ENCODE measurements around the gene CD38. TPM values are rescaled to one million over a fixed set of nuclear protein-coding genes. Genes with fewer than 3 reads are reported as not detected.

The CD38 gene
- total RNA-seq, 2 experiments from 2014 or later = 88.8 to 93.4 TPM

DNA sequence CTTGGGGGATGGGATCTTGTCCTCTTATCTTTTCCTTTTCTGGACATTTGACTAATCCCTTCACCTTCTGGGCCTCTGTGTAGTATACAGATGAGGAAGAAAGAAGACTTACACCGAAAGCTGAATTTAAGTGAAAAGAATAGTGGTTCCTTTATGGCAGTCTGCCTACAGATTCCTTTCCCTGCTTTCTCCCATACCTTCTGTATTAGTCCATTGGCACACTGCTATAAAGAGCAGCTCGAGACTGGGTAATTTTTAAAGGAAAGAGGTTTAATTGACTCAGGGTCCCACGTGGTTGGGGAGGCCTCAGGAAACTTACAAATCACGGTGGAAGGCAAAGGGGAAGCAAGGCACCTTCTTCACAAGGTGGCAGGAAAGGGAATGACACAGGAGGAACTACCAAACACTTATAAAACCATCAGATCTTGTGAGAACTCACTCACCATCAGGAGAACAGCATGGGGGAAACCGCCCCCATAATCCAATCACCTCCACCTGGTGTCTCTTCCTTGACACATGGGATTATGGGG is 34.0 kb upstream of the CD38 start:
- POLR2A ChIA-PET = interaction anchor here (1.0 kb wide), 1 partner anchor 12 kb away, joined by 4 read pairs; no protein-coding TSS in a partner anchor
- H3K4me3 Mint-ChIP-seq = no peak overlapping the region
- peaks cover 25% of the 10 kb centered on the region for H3K36me3 Mint-ChIP-seq (ENCODE audit: low read depth)
- H3K4me1 Mint-ChIP-seq (ENCODE audit: low read depth) = peaks cover 23% of the 10 kb centered on the region
- ATAC-seq = no peak
- no peaks in the 10 kb centered on the region for H3K27me3 Mint-ChIP-seq (ENCODE audit: low read depth)
- CTCF ChIA-PET = interaction anchor here (1.4 kb wide), 1 partner anchor 12 kb away, joined by 10 read pairs; no protein-coding TSS in a partner anchor
- H3K27ac Mint-ChIP-seq = no peak overlapping the region
- H3K9me3 Mint-ChIP-seq (ENCODE audit: insufficient read depth) = peaks cover 37% of the 10 kb centered on the region
- no peak for DNase-seq

DNA sequence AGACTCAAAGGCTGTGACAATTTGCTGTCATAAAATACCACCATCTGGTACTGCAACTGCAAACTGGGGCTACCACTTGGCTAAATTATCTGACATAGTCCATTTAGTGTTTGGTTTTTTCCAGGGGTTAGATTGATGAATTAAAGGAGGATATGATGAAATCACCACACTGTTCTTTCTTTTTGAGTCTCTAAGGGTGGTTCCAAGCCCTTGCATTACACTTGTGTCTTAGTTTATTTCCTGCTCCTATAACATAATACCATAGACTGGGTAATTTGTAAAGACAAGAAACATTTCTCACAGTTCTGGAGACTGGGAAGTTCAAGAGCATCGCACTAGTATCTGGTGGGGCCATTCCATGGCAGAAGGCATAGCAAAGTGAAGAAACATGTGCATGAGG is 32.0 kb upstream of the CD38 start:
- Mint-ChIP-seq H3K27ac (no peak overlapping the region), H3K4me3 (no peak overlapping the region), H3K27me3 (ENCODE audit: low read depth) (no peaks in the 10 kb centered on the region), H3K4me1 (ENCODE audit: low read depth) (peaks cover 21% of the 10 kb centered on the region), H3K36me3 (ENCODE audit: low read depth) (peaks cover 22% of the 10 kb centered on the region), H3K9me3 (ENCODE audit: insufficient read depth) (peaks cover 30% of the 10 kb centered on the region)
- no peak for ATAC-seq
- ChIA-PET CTCF (no interaction called here), POLR2A (no interaction called here)
- no peak for DNase-seq

DNA sequence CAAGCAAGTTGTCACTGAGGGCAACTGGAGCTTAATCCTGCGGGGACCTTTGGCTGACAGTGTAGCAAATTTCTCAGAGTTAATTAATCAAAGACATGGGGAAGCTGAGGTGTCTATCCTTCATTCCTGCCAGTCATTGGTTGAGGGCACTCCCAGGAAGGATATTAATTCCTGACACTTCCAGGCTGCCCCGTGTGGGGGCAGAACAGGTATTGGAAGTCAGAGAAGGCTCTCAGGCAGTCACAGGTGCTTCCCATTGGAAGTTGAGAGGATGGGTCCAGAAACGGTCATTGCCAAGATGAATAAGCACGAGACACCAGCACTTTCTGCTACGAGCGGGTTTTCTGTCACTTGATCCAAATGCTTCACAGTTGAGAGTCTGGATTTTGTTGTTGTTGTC is 29.1 kb upstream of the CD38 start:
- Mint-ChIP-seq H3K4me3 (no peak overlapping the region), H3K4me1 (ENCODE audit: low read depth) (peaks cover 29% of the 10 kb centered on the region), H3K36me3 (ENCODE audit: low read depth) (peaks cover 19% of the 10 kb centered on the region), H3K9me3 (ENCODE audit: insufficient read depth) (peaks cover 16% of the 10 kb centered on the region), H3K27ac (no peak overlapping the region), H3K27me3 (ENCODE audit: low read depth) (no peaks in the 10 kb centered on the region)
- no peak for ATAC-seq
- CTCF ChIA-PET = interaction anchor here (1.2 kb wide), 1 partner anchor 56 kb away, joined by 3 read pairs; no protein-coding TSS in a partner anchor
- POLR2A ChIA-PET = no interaction called here
- no peak for DNase-seq

DNA sequence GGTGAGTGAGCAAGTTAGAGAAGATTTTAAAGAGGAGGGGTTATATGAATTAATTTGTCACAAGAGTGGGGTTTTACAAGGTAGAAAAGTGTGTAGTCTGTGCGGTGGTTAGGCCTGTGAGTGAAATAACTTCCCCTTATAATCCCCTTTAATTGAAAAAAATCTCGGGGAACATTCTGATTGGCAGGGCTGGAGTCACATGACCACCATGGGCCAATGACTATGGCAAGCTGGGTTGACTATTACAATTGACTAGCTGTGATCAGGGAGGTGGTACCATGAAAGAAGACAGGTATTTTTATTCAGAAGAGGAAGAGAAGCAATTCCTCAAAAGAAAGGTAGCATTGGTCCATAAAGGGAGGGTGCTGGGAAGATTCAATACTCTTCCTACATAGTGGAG is 27.0 kb upstream of the CD38 start:
- no peak for ATAC-seq
- ChIA-PET POLR2A (no interaction called here), CTCF (no interaction called here)

DNA sequence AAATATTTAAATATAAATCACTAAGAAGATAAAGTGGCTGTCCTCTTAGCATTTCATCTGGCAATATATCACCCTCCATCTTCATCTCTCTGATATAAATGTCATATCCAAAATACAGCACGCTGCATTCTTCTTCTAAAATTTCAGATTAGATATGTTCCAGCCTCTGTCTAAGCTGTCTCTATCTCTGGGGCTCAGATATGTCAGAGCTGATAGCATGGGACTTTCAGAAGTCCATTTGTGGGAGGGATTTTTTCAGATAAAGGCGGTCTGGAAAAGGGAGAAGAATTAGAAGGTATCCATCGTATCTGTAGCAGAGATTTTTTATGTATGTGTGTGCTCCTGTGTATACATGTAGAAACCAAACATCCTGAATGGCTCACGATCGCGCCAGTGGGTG is 25.0 kb upstream of the CD38 start:
- no peak for ATAC-seq
- Mint-ChIP-seq H3K36me3 (ENCODE audit: low read depth) (peaks cover 5% of the 10 kb centered on the region), H3K27ac (peak overlapping the region; percentile 89), H3K4me1 (ENCODE audit: low read depth) (peaks cover 48% of the 10 kb centered on the region), H3K9me3 (ENCODE audit: insufficient read depth) (no peaks in the 10 kb centered on the region), H3K4me3 (no peak overlapping the region), H3K27me3 (ENCODE audit: low read depth) (no peaks in the 10 kb centered on the region)
- no peak for DNase-seq
- ChIA-PET POLR2A (no interaction called here), CTCF (interaction anchor here (1.6 to 2.4 kb wide), 4 partner anchors 10 to 203 kb away, joined by 4 to 12 read pairs (median 7); no protein-coding TSS in a partner anchor)

More for the DNA sequence above, 27.0 kb upstream of the CD38 start:
- peaks cover 7% of the 10 kb centered on the region for H3K9me3 Mint-ChIP-seq (ENCODE audit: insufficient read depth)
- peaks cover 46% of the 10 kb centered on the region for H3K4me1 Mint-ChIP-seq (ENCODE audit: low read depth)
- no peak for DNase-seq
- no peak overlapping the region for H3K4me3 Mint-ChIP-seq
- H3K27ac Mint-ChIP-seq = no peak overlapping the region
- H3K27me3 Mint-ChIP-seq (ENCODE audit: low read depth) = no peaks in the 10 kb centered on the region
- H3K36me3 Mint-ChIP-seq (ENCODE audit: low read depth) = peaks cover 7% of the 10 kb centered on the region

DNA sequence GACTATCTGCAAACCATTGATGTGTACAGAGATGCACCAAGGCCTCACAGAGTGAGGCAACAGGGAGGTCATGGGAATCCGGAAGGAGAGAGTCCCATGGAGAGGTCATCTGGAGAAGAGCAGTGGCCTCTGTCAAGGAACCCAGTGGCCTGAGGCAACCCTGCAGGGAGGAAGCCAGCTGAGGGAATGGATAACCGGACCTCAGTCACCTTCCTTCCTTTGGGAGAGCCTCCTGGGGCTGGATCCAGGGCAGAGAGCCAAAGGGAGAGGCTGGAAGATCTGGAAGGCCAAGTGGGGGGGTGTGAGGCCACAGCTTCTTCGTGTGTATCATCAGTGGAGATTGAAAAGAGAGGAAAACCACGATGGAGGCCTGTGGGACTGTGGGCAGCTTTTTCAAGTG is 24.3 kb upstream of the CD38 start:
- H3K27me3 Mint-ChIP-seq (ENCODE audit: low read depth) = no peaks in the 10 kb centered on the region
- H3K36me3 Mint-ChIP-seq (ENCODE audit: low read depth) = peaks cover 10% of the 10 kb centered on the region
- POLR2A ChIA-PET = interaction anchor here (1.6 kb wide), 1 partner anchor 13 kb away, joined by 9 read pairs; no protein-coding TSS in a partner anchor
- CTCF ChIA-PET = interaction anchor here (0.7 to 6.3 kb wide), 13 partner anchors 10 to 512 kb away, joined by 3 to 82 read pairs (median 9); partner anchors contain the start of gene CD38
- peak overlapping the region; percentile 89 for H3K27ac Mint-ChIP-seq
- H3K9me3 Mint-ChIP-seq (ENCODE audit: insufficient read depth) = no peaks in the 10 kb centered on the region
- H3K4me3 Mint-ChIP-seq = peak overlapping the region; percentile 55
- H3K4me1 Mint-ChIP-seq (ENCODE audit: low read depth) = peaks cover 53% of the 10 kb centered on the region
- ATAC-seq (no peak), DNase-seq (no peak)

DNA sequence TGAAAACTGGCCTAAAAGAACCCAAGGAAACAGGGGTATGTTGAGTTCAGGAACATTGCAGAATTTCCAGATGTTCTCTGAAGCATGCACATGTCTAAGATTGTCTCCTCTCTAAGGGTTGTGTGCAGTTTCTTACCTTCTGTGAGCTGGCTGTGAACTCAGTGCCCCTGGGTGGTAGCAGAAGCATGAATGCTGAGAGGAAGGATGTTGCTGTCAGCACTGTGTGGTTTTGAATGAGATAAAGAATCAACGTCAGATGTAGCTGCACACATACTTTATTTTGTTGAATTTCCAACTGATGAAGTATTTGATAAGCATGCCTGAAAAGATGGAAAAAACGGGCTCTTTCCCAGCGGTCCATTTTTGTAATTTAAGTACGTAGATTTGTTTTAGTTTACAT is 23.8 kb upstream of the CD38 start:
- Mint-ChIP-seq H3K9me3 (ENCODE audit: insufficient read depth) (no peaks in the 10 kb centered on the region), H3K27ac (peak overlapping the region; percentile 89), H3K27me3 (ENCODE audit: low read depth) (no peaks in the 10 kb centered on the region), H3K36me3 (ENCODE audit: low read depth) (peaks cover 10% of the 10 kb centered on the region), H3K4me3 (peak overlapping the region; percentile 55), H3K4me1 (ENCODE audit: low read depth) (peaks cover 54% of the 10 kb centered on the region)
- DNase-seq = peak; percentile 78
- peak; percentile 50 for ATAC-seq
- POLR2A ChIA-PET = interaction anchor here (1.6 to 3.2 kb wide), 3 partner anchors 12 to 31 kb away, joined by 6 to 23 read pairs (median 9); no protein-coding TSS in a partner anchor
- CTCF ChIA-PET = interaction anchor here (0.7 to 6.3 kb wide), 15 partner anchors 9 to 512 kb away, joined by 3 to 82 read pairs (median 9); partner anchors contain the start of gene CD38

DNA sequence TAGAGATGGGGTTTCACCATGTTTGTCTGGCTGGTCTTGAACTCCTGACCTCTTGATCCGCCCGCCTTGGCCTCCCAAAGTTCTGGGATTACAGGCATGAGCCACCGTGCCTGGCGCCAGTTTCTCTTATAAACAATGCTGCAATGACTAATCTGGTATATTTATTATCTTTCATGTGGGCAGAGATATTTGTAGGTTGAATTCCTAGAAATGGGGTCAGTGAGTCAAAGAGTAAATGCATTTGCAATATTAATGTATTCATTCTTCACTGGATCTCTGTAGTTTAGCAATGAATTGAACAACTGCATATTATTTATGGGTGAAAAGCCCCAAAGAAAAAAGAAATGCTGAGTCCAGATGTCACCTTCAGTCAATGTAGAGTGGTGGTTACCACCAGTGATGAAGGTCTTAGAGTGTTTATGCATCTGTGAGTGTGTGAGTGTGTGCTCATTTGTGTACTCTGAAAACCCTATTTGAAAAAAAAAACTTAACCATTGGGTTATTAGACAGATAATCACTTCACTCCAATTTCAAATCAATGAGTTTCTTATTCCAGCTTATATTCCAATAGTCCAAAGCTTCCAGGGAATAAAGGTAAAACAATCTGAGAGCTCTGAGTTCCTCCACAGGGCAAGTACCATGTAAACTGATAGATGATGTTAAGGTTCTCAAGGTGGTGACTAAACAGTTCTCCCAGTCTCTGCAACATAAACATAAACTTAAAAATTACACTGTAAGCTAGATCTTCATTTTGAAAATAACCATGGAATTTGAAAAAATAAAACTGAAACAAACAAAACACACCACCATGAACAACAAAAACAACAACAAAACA is 22.6 kb upstream of the CD38 start:
- peak; percentile 25 for ATAC-seq
- Mint-ChIP-seq H3K4me3 (peak overlapping the region; percentile 74), H3K9me3 (ENCODE audit: insufficient read depth) (peaks cover 4% of the 10 kb centered on the region), H3K27me3 (ENCODE audit: low read depth) (no peaks in the 10 kb centered on the region), H3K27ac (peak overlapping the region; percentile 90), H3K36me3 (ENCODE audit: low read depth) (peaks cover 14% of the 10 kb centered on the region), H3K4me1 (ENCODE audit: low read depth) (peaks cover 62% of the 10 kb centered on the region)
- ChIA-PET CTCF (interaction anchor here (0.9 to 6.3 kb wide), 28 partner anchors 8 to 443 kb away, joined by 3 to 82 read pairs (median 8); partner anchors contain the start of genes CD38 and FAM200B), POLR2A (interaction anchor here (0.8 to 3.3 kb wide), 12 partner anchors 12 to 480 kb away, joined by 3 to 83 read pairs (median 8); partner anchors contain the start of gene FAM200B)
- DNase-seq = peak; percentile 51

DNA sequence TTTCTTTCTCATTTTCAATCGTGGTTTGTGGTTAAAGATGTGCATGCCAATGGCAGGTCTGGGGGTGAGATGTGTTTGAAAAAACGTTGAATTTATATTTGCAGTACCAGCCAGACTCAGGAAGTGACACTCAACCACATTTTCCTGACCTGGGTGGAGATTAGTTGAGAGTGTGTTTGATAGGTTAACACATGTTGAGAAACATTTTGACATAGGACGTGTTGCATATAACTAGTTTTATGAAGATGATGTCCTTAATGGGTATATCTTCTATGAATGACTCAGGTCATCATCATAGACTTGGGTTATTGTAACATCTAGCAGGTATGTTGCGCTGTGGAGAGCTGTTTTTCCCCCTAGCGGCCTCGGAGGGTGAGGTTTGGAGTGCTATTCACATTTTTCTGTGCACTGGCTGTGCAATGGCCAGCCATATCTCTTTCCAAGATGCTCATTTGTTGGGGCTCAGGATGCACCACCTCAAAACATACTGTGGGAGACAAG is 21.7 kb upstream of the CD38 start:
- Mint-ChIP-seq H3K4me3 (peak overlapping the region; percentile 74), H3K4me1 (ENCODE audit: low read depth) (peaks cover 67% of the 10 kb centered on the region), H3K36me3 (ENCODE audit: low read depth) (peaks cover 9% of the 10 kb centered on the region), H3K27ac (peak overlapping the region; percentile 90), H3K9me3 (ENCODE audit: insufficient read depth) (peaks cover 4% of the 10 kb centered on the region), H3K27me3 (ENCODE audit: low read depth) (no peaks in the 10 kb centered on the region)
- CTCF ChIA-PET = interaction anchor here (0.9 to 6.3 kb wide), 31 partner anchors 8 to 442 kb away, joined by 3 to 82 read pairs (median 6); partner anchors contain the start of genes CD38 and FAM200B
- POLR2A ChIA-PET = interaction anchor here (0.8 to 3.3 kb wide), 14 partner anchors 12 to 479 kb away, joined by 3 to 83 read pairs (median 6); partner anchors contain the start of gene FAM200B
- ATAC-seq = peak; percentile 84
- peak; percentile 90 for DNase-seq

DNA sequence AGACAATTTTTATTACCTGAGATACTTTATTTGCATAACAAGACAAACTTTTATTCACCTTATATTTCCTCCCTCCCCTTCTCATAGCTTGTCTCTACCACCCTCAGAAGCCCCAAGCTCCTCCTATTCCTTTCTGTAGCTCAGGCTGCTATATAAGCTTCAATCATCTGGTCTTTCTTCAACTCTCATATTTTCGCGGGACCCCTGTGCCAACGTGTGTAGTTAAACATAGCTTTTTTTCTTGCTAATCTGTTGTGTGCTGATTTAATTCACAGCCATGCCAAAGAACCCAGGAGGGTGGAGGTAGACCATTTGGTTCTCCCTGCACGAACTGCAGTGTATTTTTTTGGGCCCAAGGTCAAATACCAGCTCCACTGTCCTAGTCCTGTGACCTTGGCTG is 21.1 kb upstream of the CD38 start:
- peaks cover 4% of the 10 kb centered on the region for H3K9me3 Mint-ChIP-seq (ENCODE audit: insufficient read depth)
- H3K27ac Mint-ChIP-seq = peak overlapping the region; percentile 90
- peak overlapping the region; percentile 74 for H3K4me3 Mint-ChIP-seq
- H3K27me3 Mint-ChIP-seq (ENCODE audit: low read depth) = no peaks in the 10 kb centered on the region
- ATAC-seq (peak; percentile 18), DNase-seq (no peak)
- peaks cover 9% of the 10 kb centered on the region for H3K36me3 Mint-ChIP-seq (ENCODE audit: low read depth)
- H3K4me1 Mint-ChIP-seq (ENCODE audit: low read depth) = peaks cover 69% of the 10 kb centered on the region
- CTCF ChIA-PET = interaction anchor here (0.9 to 6.3 kb wide), 26 partner anchors 8 to 244 kb away, joined by 3 to 82 read pairs (median 8); partner anchors contain the start of gene CD38
- POLR2A ChIA-PET = interaction anchor here (0.9 to 3.3 kb wide), 10 partner anchors 12 to 75 kb away, joined by 3 to 83 read pairs (median 10); partner anchors contain the start of gene FAM200B

DNA sequence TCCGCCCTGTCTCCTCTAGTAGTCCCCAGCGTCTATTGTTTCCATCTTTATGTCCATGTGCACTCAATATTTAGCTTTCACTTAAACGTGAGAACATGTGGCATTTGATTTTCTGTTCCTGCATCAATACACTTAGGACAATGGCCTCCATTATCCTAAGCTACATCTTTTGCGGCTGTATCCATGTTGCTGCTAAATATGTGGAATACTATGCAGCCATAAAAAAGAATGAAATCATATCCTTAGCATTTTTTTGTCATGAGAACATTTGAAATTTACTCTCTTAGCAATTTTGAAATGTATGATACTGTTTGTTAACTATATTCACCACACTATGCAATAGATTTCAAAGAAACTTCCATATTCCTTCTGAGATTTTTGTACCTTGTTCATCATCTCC is 19.8 kb upstream of the CD38 start:
- peak overlapping the region; percentile 69 for H3K27ac Mint-ChIP-seq
- H3K36me3 Mint-ChIP-seq (ENCODE audit: low read depth) = peaks cover 13% of the 10 kb centered on the region
- H3K4me3 Mint-ChIP-seq = no peak overlapping the region
- no peak for ATAC-seq
- H3K27me3 Mint-ChIP-seq (ENCODE audit: low read depth) = no peaks in the 10 kb centered on the region
- peaks cover 4% of the 10 kb centered on the region for H3K9me3 Mint-ChIP-seq (ENCODE audit: insufficient read depth)
- ChIA-PET POLR2A (interaction anchor here (3.3 kb wide), 1 partner anchor 10 kb away, joined by 83 read pairs; no protein-coding TSS in a partner anchor), CTCF (interaction anchor here (2.2 to 6.3 kb wide), 4 partner anchors 9 to 21 kb away, joined by 8 to 82 read pairs (median 76); partner anchors contain the start of gene CD38)
- no peak for DNase-seq
- H3K4me1 Mint-ChIP-seq (ENCODE audit: low read depth) = peaks cover 70% of the 10 kb centered on the region
